ENCODE measurements around the gene ALOX15. TPM values are rescaled to one million over a fixed set of nuclear protein-coding genes. Genes with fewer than 3 reads are reported as not detected.

ALOX15 gene
- polyA plus RNA-seq, 1 donor from 2014 or later, result 0.12 TPM

DNA sequence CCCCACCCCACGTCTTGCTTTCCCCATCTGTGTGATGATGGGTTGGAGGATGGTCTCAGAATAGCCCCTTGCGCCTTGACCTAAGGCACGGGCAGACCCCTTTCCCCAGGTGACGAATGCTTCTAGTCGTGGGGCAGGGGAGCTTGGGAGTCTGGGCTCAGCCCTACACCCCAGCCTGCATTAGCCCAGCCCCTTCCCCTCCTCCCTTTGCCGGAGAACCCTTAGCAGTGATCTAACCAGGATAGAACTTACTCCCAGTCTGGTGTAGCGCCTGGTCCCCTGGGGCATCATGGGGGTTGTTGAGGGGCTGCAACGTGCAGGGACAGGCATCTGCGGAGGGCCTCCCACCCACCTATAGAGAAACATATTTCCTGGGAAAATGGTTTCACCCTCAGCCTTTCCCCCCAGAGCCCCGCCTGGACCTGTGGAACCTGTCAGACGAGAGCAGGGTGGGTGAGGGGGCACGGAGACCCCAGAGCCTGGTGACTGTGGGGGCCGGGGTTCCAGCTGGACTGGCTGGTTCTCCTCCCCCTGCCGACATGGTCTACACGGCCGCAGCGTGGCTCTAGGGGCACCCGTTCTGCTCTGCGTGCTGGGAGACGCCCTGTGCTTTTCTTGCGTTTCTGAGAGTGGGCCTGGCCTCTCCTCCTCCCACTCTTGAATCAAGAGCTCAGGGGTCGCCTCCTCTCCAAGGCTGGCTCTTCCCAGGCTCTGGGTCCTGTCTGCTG lies 52.4 kb downstream of the ALOX15 start:
- H3K36me3 ChIP-seq (ENCODE audit: insufficient read depth, low read length), result no peaks in the 10 kb centered on the region
- no peaks in the 10 kb centered on the region for H4K20me1 ChIP-seq (ENCODE audit: insufficient read depth)
- peaks cover 19% of the 10 kb centered on the region for H3K27me3 ChIP-seq (ENCODE audit: insufficient read depth, low read depth, low read length)
- no peaks in the 10 kb centered on the region for H3F3A ChIP-seq (ENCODE audit: insufficient read depth, low read length, poor library complexity, severe bottlenecking)
- no peaks in the 10 kb centered on the region for H3K79me2 ChIP-seq (replicated peaks; ENCODE audit: insufficient read depth, low read length)
- H3K27ac ChIP-seq (ENCODE audit: low read length), result no peak overlapping the region
- H3K9me3 ChIP-seq (ENCODE audit: low read length), result no peaks in the 10 kb centered on the region
- no peak overlapping the region for H3K4me2 ChIP-seq (ENCODE audit: low read length)
- no peak for TF ChIP-seq RAD21 (conservative IDR thresholded peaks at IDR 0.05)
- TF ChIP-seq, protein P1, sequence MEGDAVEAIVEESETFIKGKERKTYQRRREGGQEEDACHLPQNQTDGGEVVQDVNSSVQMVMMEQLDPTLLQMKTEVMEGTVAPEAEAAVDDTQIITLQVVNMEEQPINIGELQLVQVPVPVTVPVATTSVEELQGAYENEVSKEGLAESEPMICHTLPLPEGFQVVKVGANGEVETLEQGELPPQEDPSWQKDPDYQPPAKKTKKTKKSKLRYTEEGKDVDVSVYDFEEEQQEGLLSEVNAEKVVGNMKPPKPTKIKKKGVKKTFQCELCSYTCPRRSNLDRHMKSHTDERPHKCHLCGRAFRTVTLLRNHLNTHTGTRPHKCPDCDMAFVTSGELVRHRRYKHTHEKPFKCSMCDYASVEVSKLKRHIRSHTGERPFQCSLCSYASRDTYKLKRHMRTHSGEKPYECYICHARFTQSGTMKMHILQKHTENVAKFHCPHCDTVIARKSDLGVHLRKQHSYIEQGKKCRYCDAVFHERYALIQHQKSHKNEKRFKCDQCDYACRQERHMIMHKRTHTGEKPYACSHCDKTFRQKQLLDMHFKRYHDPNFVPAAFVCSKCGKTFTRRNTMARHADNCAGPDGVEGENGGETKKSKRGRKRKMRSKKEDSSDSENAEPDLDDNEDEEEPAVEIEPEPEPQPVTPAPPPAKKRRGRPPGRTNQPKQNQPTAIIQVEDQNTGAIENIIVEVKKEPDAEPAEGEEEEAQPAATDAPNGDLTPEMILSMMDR (IDR thresholded peaks at IDR 0.05; ENCODE audit: poor library complexity, severe bottlenecking), result no peak
- TF ChIP-seq, protein P2, sequence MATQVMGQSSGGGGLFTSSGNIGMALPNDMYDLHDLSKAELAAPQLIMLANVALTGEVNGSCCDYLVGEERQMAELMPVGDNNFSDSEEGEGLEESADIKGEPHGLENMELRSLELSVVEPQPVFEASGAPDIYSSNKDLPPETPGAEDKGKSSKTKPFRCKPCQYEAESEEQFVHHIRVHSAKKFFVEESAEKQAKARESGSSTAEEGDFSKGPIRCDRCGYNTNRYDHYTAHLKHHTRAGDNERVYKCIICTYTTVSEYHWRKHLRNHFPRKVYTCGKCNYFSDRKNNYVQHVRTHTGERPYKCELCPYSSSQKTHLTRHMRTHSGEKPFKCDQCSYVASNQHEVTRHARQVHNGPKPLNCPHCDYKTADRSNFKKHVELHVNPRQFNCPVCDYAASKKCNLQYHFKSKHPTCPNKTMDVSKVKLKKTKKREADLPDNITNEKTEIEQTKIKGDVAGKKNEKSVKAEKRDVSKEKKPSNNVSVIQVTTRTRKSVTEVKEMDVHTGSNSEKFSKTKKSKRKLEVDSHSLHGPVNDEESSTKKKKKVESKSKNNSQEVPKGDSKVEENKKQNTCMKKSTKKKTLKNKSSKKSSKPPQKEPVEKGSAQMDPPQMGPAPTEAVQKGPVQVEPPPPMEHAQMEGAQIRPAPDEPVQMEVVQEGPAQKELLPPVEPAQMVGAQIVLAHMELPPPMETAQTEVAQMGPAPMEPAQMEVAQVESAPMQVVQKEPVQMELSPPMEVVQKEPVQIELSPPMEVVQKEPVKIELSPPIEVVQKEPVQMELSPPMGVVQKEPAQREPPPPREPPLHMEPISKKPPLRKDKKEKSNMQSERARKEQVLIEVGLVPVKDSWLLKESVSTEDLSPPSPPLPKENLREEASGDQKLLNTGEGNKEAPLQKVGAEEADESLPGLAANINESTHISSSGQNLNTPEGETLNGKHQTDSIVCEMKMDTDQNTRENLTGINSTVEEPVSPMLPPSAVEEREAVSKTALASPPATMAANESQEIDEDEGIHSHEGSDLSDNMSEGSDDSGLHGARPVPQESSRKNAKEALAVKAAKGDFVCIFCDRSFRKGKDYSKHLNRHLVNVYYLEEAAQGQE (IDR thresholded peaks at IDR 0.05; ENCODE audit: borderline replicate concordance), result no peak
- TF ChIP-seq SMC3 (conservative IDR thresholded peaks at IDR 0.05; ENCODE audit: poor library complexity), result no peak
- TF ChIP-seq EZH2 (IDR thresholded peaks at IDR 0.05; ENCODE audit: borderline replicate concordance, insufficient read depth, low read length, poor library complexity, severe bottlenecking), result no peak
- TF ChIP-seq EP300 (conservative IDR thresholded peaks at IDR 0.05; ENCODE audit: poor library complexity, severe bottlenecking), result no peak
- TF ChIP-seq POLR2AphosphoS5 (IDR thresholded peaks at IDR 0.05), result no peak
- TF ChIP-seq MXI1 (conservative IDR thresholded peaks at IDR 0.05; ENCODE audit: poor library complexity, severe bottlenecking), result no peak
- TF ChIP-seq TAF1 (IDR thresholded peaks at IDR 0.05; ENCODE audit: low read depth), result no peak
- no peaks in the 10 kb centered on the region for H3K9me2 ChIP-seq (ENCODE audit: insufficient read depth, low read length)
- no peak overlapping the region for H3K9ac ChIP-seq (ENCODE audit: low read length)
- no peak overlapping the region for H3K4me3 ChIP-seq (ENCODE audit: low read length)
- H2AFZ ChIP-seq (ENCODE audit: low read depth, low read length), result no peak overlapping the region

- H3K4me2 ChIP-seq (ENCODE audit: low read length), result no peak overlapping the region
- no peaks in the 10 kb centered on the region for H3F3A ChIP-seq (ENCODE audit: insufficient read depth, low read length, poor library complexity, severe bottlenecking)
- TF ChIP-seq SMC3 (conservative IDR thresholded peaks at IDR 0.05; ENCODE audit: poor library complexity) (no peak), EZH2 (IDR thresholded peaks at IDR 0.05; ENCODE audit: borderline replicate concordance, insufficient read depth, low read length, poor library complexity, severe bottlenecking) (no peak), MXI1 (conservative IDR thresholded peaks at IDR 0.05; ENCODE audit: poor library complexity, severe bottlenecking) (no peak)
- TF ChIP-seq, protein P1 (IDR thresholded peaks at IDR 0.05; ENCODE audit: poor library complexity, severe bottlenecking), result no peak
- no peaks in the 10 kb centered on the region for H3K36me3 ChIP-seq (ENCODE audit: insufficient read depth, low read length)
- peaks cover 25% of the 10 kb centered on the region for H3K27me3 ChIP-seq (ENCODE audit: insufficient read depth, low read depth, low read length)
- H3K4me3 ChIP-seq (ENCODE audit: low read length), result no peak overlapping the region
- H3K9me3 ChIP-seq (ENCODE audit: low read length), result no peaks in the 10 kb centered on the region
- H3K27ac ChIP-seq (ENCODE audit: low read length), result no peak overlapping the region
- no peak overlapping the region for H2AFZ ChIP-seq (ENCODE audit: low read depth, low read length)
- no peaks in the 10 kb centered on the region for H3K79me2 ChIP-seq (replicated peaks; ENCODE audit: insufficient read depth, low read length)
- H4K20me1 ChIP-seq (ENCODE audit: insufficient read depth), result no peaks in the 10 kb centered on the region
- no peaks in the 10 kb centered on the region for H3K9me2 ChIP-seq (ENCODE audit: insufficient read depth, low read length)
- no peak overlapping the region for H3K9ac ChIP-seq (ENCODE audit: low read length)
These were observed 53.1 kb downstream of the ALOX15 start for GRCh38 chr17:4588391-4588790.

All from neural cell (in vitro differentiated cells).